HUES64 (cell line): ENCODE data around the gene PSMA7.

Source experiments
- H3K27ac ChIP-seq: 2 replicates; pipeline ENCODE4 v1.7.0; 2013; ENCODE audit warnings: low read depth, low read length, inconsistent platforms
- H3K27me3 ChIP-seq: 2 replicates; pipeline ENCODE4 v1.6.1; 2013; ENCODE audit warnings: mild to moderate bottlenecking, low read length; ENCODE audit not compliant: insufficient read depth
- H3K36me3 ChIP-seq: 2 replicates; pipeline ENCODE4 v1.6.1; 2013; ENCODE audit warnings: mild to moderate bottlenecking, low read length; ENCODE audit not compliant: insufficient read depth
- H3K4me1 ChIP-seq: 2 replicates; pipeline ENCODE4 v1.6.1; 2013; ENCODE audit warnings: mild to moderate bottlenecking, low read length, moderate library complexity; ENCODE audit not compliant: insufficient read depth
- H3K4me3 ChIP-seq: 2 replicates; pipeline ENCODE4 v1.5.1; 2013; ENCODE audit warnings: mild to moderate bottlenecking, low read length, moderate library complexity
- H3K9ac ChIP-seq: 2 replicates; pipeline ENCODE4 v1.6.1; 2013; ENCODE audit warnings: mild to moderate bottlenecking, low read depth, low read length
- H3K9me3 ChIP-seq: 2 replicates; pipeline ENCODE4 v1.6.1; 2013; ENCODE audit warnings: low read depth, low read length; ENCODE audit not compliant: insufficient read depth
- WGBS: fragments of 150-250, 120-280 bp; methylation state at CpG from one replicate; pipeline ENCODE4 v1.1.7; 2013; ENCODE audit warnings: missing lambda C conversion rate; 5-methylcytosine and 5-hydroxymethylcytosine counted together

PSMA7 gene

DNA sequence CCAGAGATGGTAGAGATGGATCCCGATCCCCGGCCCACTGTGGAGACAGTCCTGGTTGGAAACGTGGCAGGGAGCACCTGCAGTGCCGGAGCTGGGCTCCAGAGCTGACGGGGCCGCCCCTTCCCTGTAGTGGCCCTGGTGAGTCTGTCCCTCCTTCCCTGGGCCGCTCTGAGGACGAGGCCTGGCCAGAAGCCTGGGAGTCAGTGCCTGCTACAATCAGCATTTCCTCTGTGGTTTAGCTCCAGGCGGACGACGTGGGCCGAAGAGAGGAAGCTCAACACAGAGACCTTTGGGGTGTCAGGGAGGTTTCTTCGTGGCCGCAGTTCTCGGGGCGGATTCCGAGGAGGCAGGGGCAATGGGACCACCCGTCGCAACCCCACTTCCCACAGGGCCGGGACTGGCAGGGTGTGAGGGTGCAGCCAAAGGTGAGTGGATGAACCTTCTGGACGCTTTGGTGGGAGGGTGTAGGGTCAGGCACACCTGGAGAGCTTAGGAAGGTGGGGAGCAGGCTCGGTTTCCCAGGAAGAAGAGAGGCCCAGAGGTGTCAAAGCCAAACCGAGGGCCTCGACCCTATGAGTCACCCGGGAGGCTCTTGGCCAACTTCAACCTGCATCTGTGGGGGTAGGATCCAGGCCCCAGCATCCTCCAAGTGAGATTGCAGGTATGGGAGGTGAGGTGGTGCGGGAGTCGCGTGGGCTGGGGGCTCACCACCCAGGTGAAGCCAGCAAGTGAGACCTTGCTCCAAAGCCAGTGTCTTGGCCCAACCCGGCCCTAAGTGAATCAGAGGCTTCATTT, 9.9 kb downstream of the PSMA7 start:
- WGBS: 93% methylated on average over 29 of the region's 29 CpGs
- no peaks in the 10 kb centered on the region for H3K4me1 ChIP-seq
- H3K27me3 ChIP-seq: no peaks in the 10 kb centered on the region
- no peak overlapping the region for H3K4me3 ChIP-seq
- no peak overlapping the region; the same call in 1 of the 2 replicates for H3K27ac ChIP-seq
- H3K9me3 ChIP-seq: no peaks in the 10 kb centered on the region
- peaks cover 100% of the 10 kb centered on the region for H3K36me3 ChIP-seq
- no peak overlapping the region; the same call in 1 of the 2 replicates for H3K9ac ChIP-seq

DNA sequence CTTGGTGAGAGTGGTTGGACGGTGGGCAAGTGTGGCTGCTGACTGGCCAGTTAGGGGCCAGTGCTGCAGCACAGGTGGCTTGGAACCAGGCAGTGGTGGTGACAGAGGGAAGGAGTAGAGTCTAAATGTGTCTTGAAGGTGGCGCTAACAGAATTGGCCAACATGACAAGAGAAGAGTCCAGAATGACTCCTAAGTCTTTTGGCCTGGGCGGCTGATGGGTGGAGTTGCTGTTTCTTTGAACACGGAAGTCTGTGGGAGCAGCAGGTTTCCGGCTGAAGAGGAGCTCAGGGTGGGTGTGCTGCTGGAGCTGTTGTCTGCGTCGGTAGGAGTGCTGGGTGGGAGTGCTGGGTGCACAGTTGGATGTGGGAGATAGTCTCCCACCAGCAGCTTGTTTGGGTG, 10.8 kb downstream of the PSMA7 start:
- H3K9me3 ChIP-seq: no peaks in the 10 kb centered on the region
- no peaks in the 10 kb centered on the region for H3K4me1 ChIP-seq
- H3K27me3 ChIP-seq: no peaks in the 10 kb centered on the region
- peaks cover 100% of the 10 kb centered on the region for H3K36me3 ChIP-seq
- no peak overlapping the region for H3K4me3 ChIP-seq
- WGBS: 96% methylated on average over 7 of the region's 7 CpGs
- no peak overlapping the region for H3K9ac ChIP-seq
- H3K27ac ChIP-seq: no peak overlapping the region

DNA sequence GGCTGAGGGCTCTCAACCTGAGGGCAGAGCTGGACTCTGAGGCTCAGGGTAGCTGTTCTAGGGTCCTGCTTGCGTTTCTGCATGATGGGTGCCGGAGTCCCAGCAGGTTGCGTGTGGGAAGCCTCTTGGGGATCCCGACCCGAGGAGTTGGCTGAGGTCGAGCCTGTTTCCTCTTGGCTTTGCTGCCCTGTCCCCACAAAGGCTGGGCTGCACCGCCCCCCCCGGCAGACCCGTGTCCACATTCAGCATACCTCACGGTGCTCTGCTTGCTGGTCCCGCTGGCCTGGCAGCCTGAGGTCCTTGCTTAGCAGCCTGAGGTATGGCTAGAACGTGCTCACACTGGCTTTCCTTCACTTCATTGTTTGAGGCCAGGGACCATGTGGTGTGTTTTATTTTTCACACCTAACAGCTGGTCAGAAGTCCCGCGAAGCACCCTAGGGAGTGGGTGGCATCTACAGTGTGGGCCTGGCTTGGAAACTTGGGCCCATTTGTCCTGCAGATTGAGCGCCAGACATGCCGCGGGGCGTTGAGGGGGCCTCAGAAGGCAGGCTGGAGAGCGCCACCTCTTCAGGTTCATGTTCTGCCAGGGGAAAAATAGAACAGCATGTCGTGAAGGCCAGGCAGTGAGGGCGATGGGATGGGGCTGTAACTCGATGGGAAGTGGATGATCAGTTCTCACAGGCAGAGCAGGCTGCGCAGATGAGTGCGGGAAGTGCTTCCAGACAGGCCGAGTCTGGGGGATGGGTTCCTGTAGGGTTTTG, 11.5 kb downstream of the PSMA7 start:
- no peaks in the 10 kb centered on the region for H3K9me3 ChIP-seq
- H3K9ac ChIP-seq: no peak overlapping the region
- 94% methylated on average over 25 of the region's 25 CpGs for WGBS
- no peak overlapping the region for H3K27ac ChIP-seq
- no peak overlapping the region for H3K4me3 ChIP-seq
- H3K36me3 ChIP-seq: peaks cover 100% of the 10 kb centered on the region
- H3K27me3 ChIP-seq: no peaks in the 10 kb centered on the region
- H3K4me1 ChIP-seq: no peaks in the 10 kb centered on the region

DNA sequence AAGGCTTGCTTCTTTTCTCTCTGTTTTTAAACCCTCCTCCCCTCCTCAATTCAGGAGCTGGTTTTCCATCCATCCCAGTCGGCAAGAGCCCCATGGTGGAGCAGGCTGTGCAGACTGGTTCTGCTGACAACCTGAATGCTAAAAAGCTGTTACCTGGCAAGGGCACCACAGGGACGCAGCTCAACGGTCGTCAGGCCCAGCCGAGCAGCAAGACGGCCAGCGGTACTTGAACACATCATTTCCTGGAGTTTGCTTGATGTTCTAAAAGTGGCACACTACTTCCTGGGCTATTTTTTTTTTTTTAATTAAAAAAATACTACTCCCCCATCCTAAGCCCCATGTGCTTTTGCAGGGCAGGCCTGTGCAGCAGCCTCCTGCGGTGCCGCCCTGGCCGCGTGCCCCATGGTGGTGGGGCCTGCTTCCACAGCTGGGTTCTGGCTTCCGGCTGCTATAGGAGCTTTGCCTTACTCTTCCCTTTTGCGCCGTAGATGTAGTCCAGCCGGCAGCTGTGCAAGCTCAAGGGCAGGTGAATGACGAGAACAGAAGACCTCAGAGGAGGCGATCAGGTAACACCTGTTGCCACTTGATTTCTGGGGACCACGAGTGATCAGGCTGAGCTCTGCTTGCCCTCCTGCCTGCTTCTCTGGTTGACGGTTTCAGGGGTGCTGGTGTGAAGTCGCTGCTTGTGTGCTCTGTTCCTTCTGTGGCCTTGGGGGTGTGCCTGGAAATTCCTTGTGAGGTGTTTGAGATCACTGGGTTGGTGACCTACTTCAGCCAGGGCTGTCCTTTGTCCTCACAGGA, 13.3 kb downstream of the PSMA7 start:
- 96% methylated on average over 20 of the region's 20 CpGs for WGBS
- peaks cover 100% of the 10 kb centered on the region for H3K36me3 ChIP-seq
- H3K4me1 ChIP-seq: no peaks in the 10 kb centered on the region
- H3K9me3 ChIP-seq: no peaks in the 10 kb centered on the region
- H3K27ac ChIP-seq: no peak overlapping the region
- H3K9ac ChIP-seq: no peak overlapping the region
- H3K27me3 ChIP-seq: no peaks in the 10 kb centered on the region
- no peak overlapping the region for H3K4me3 ChIP-seq

DNA sequence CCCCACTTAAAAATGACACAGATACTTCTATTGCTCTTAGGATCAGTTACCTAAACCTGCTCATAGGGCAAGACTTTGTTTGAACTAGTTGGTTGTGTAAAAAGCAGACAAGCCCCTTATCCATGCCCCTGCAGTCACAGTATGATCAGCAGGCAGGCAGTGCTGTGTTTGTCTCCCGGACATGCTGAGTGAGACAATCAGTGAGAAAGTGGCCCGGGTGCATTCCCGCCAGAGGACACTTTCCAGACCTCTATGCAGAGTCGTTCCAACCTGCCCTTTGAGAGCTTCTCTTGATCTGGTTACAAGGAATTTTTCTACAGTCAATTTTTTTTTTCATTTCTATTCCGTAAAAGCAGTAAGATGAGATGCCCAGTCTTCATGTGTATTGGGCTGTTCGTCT, 14.7 kb downstream of the PSMA7 start:
- Histone ChIP-seq H3K27ac (no peak overlapping the region), H3K9ac (no peak overlapping the region), H3K4me1 (peaks cover 9% of the 10 kb centered on the region; the same call in 1 of the 2 replicates), H3K9me3 (no peaks in the 10 kb centered on the region), H3K4me3 (no peak overlapping the region), H3K27me3 (no peaks in the 10 kb centered on the region), H3K36me3 (peaks cover 95% of the 10 kb centered on the region)
- 99% methylated on average over 5 of the region's 6 CpGs for WGBS

DNA sequence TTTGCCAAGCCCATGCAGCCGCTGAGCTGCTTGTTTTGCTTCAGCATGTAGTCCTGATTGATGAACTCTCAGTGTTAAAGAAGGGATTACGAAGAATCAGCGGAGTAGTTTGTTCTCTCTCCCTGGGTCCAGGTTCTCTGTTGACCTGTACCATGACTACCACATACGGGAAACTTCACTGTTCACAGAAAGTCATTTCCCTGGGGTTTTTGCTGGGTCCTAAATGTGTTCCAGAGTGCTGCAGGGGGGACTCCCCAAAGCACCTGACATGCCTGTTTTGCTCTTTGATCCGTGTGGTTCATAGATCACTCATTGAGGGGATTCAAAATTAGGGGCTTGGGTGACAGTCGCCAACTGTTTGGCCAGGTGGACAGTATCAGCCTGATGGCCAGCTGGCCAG, 15.4 kb downstream of the PSMA7 start:
- H3K4me1 ChIP-seq: peaks cover 11% of the 10 kb centered on the region; the same call in 1 of the 2 replicates
- H3K36me3 ChIP-seq: peaks cover 88% of the 10 kb centered on the region
- no peak overlapping the region for H3K9ac ChIP-seq
- no peaks in the 10 kb centered on the region for H3K27me3 ChIP-seq
- H3K9me3 ChIP-seq: no peaks in the 10 kb centered on the region
- H3K27ac ChIP-seq: no peak overlapping the region
- WGBS: 96% methylated on average over 6 of the region's 6 CpGs
- H3K4me3 ChIP-seq: no peak overlapping the region

DNA sequence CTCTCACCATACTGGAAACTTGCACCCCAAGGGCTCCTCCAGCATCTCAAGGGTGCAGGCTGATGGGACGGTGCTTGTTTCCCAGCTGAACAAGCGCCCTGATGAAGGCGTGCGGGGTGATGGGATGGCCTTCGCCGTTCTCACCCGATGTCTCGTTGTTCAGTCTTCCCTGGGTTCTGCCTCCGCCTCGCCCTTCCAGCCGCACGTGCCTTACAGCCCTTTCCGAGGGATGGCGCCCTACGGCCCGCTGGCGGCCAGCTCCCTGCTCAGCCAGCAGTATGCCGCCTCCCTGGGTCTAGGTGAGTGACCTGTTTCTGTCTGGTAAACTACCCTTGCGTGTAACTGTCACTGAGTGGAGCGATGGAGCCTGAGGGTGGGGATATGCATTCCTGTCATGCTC, 17.1 kb downstream of the PSMA7 start:
- Histone ChIP-seq H3K27ac (no peak overlapping the region), H3K27me3 (no peaks in the 10 kb centered on the region), H3K9me3 (no peaks in the 10 kb centered on the region), H3K36me3 (peaks cover 72% of the 10 kb centered on the region), H3K4me3 (no peak overlapping the region), H3K9ac (no peak overlapping the region), H3K4me1 (peaks cover 11% of the 10 kb centered on the region; the same call in 1 of the 2 replicates)
- WGBS: 96% methylated on average over 20 of the region's 20 CpGs

DNA sequence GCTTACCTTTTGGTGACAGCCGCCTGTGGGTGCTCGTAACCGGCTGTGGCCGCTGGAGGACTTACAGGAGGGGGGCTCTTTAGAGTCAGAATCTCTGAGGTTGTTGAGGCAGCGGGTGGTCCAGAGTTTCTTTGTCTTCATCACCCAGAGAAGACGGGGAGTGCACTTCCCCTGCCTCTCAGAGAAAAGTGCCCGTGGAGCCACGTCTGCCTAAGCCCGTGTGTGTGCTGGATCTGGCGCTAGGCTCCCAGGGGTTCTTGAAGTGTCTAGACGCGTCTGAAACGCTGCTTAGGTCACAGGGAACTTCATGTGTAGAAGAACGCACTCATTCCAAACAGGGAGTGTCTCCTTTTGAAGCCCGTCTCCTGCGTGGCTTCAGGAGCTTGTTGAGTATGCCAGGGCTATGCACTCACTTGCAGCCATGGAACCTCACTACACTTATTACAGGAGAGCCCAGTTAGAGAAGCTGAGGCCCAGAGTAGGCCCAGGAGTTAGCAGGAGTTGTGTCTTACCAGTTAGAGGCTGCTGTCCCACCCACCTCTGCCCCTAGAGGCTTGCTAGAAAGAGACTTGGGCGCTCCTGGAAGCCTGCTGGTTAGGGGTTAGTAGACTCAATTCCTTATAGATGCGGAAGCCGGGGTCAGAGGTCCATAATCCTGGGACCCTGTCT, 19.6 kb downstream of the PSMA7 start:
- H3K27ac ChIP-seq: no peak overlapping the region

DNA sequence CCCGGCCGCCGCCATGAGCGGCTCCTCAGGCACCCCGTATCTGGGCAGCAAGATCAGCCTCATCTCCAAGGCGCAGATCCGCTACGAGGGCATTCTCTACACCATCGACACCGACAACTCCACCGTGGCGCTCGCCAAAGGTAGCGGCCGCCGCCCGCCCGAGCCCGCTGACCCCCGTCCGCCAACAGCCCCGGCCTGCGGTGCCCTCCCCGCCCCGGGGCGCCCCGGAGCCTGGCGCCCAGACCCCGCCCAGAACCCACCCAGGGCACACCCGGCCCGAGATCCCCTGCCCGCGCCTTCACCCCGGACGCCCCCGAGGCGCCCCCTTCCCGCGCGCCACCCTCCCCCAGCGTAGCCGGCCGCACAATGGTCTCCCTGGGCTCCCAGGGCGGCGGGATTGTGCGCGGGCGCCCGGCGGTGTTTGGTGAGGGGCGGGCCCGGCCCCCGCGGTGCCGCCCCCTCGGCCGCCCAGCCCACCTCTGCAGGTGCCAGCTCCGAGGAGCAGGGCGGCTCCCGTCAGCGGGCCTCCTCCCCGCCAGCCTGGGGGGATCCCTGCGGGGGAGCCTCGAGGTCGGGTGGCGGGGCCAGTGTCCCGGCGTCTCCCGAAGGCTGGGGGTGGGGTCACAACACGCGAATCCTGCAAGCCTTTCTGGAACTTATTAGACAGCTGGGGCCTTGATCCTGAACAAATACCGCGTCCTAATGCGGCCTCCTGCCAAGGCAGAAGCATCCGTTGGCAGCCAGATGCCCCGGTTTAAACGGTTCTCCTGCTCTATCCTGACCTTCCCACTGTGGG, 20.3 kb downstream of the PSMA7 start:
- Histone ChIP-seq H3K4me1 (peaks cover 11% of the 10 kb centered on the region; the same call in 1 of the 2 replicates), H3K27me3 (0 out of 2 replicates have a peak, but pooled peaks cover 2% of the 10 kb centered on the region), H3K27ac (peak overlapping the region; percentile 62; the same call in 1 of the 2 replicates), H3K9me3 (no peaks in the 10 kb centered on the region), H3K36me3 (peaks cover 39% of the 10 kb centered on the region), H3K4me3 (peak overlapping the region; percentile 76), H3K9ac (peak overlapping the region; percentile 89)
- under 1% methylated on average over 77 of the region's 77 CpGs for WGBS

More for the DNA sequence above, 19.6 kb downstream of the PSMA7 start:
- peak overlapping the region; percentile 76 for H3K4me3 ChIP-seq
- peaks cover 46% of the 10 kb centered on the region for H3K36me3 ChIP-seq
- no peaks in the 10 kb centered on the region for H3K9me3 ChIP-seq
- H3K9ac ChIP-seq: peak overlapping the region; percentile 68
- H3K4me1 ChIP-seq: peaks cover 11% of the 10 kb centered on the region; the same call in 1 of the 2 replicates
- no peaks in the 10 kb centered on the region for H3K27me3 ChIP-seq
- 38% methylated on average over 19 of the region's 19 CpGs for WGBS
